ENCODE results near the gene CPA5.
A peak's percentile ranks its signal among the peaks of the same experiment; 100 is the strongest.

The CPA5 gene

GRCh38 chr7:130360518-130360917, 15.9 kb downstream of the CPA5 start:
- H3K9me3 Mint-ChIP-seq = peaks cover 9 to 18% of the 10 kb centered on the region in 2 donors
- no peaks in the 10 kb centered on the region for H3K27me3 Mint-ChIP-seq
- H3K4me1 Mint-ChIP-seq = no peaks in the 10 kb centered on the region
- H3K4me3 Mint-ChIP-seq = no peak overlapping the region
- DNase-seq (no peak), ATAC-seq (replicated peaks) (no peak)
- H3K36me3 Mint-ChIP-seq = no peaks in the 10 kb centered on the region
- no peak overlapping the region for H3K27ac Mint-ChIP-seq

- no peaks in the 10 kb centered on the region for H3K4me1 Mint-ChIP-seq
- ATAC-seq (replicated peaks) = no peak
Observed at GRCh38 chr7:130361681-130362080, 17.1 kb downstream of the CPA5 start.

GRCh38 chr7:130362251-130362816, 17.7 kb downstream of the CPA5 start:
- no peak overlapping the region for H3K27ac Mint-ChIP-seq
- ATAC-seq (replicated peaks) (no peak), DNase-seq (no peak)

More at GRCh38 chr7:130361681-130362080, 17.1 kb downstream of the CPA5 start:
- no peak overlapping the region for H3K4me3 Mint-ChIP-seq
- H3K27me3 Mint-ChIP-seq = no peaks in the 10 kb centered on the region
- no peaks in the 10 kb centered on the region for H3K36me3 Mint-ChIP-seq
- H3K9me3 Mint-ChIP-seq = peaks cover 9 to 18% of the 10 kb centered on the region in 2 donors
- no peak overlapping the region for H3K27ac Mint-ChIP-seq
- no peak for DNase-seq

GRCh38 chr7:130363026-130363847, 18.6 kb downstream of the CPA5 start:
- Mint-ChIP-seq H3K27me3 (no peaks in the 10 kb centered on the region), H3K9me3 (peaks cover 8 to 18% of the 10 kb centered on the region in 2 donors), H3K4me1 (no peaks in the 10 kb centered on the region), H3K36me3 (no peaks in the 10 kb centered on the region), H3K4me3 (no peak overlapping the region), H3K27ac (no peak overlapping the region)
- DNase-seq (no peak), ATAC-seq (replicated peaks) (peak; percentile 27 to 38)

More at GRCh38 chr7:130362251-130362816, 17.7 kb downstream of the CPA5 start:
- no peaks in the 10 kb centered on the region for H3K27me3 Mint-ChIP-seq
- H3K4me1 Mint-ChIP-seq = no peaks in the 10 kb centered on the region
- peaks cover 9 to 18% of the 10 kb centered on the region in 2 donors for H3K9me3 Mint-ChIP-seq
- no peak overlapping the region for H3K4me3 Mint-ChIP-seq
- no peaks in the 10 kb centered on the region for H3K36me3 Mint-ChIP-seq

- Mint-ChIP-seq H3K4me3 (no peak overlapping the region), H3K36me3 (no peaks in the 10 kb centered on the region), H3K4me1 (no peaks in the 10 kb centered on the region), H3K27ac (no peak overlapping the region), H3K9me3 (peaks cover 4 to 7% of the 10 kb centered on the region in 2 donors), H3K27me3 (no peaks in the 10 kb centered on the region)
- DNase-seq = no peak
- ATAC-seq (replicated peaks) = no peak
Observed at GRCh38 chr7:130364451-130364850, 19.8 kb downstream of the CPA5 start.

- H3K4me1 Mint-ChIP-seq = no peaks in the 10 kb centered on the region
- H3K27ac Mint-ChIP-seq = no peak overlapping the region
- no peaks in the 10 kb centered on the region for H3K27me3 Mint-ChIP-seq
- ATAC-seq (replicated peaks) = no peak
- DNase-seq = no peak
- H3K36me3 Mint-ChIP-seq = no peaks in the 10 kb centered on the region
- H3K9me3 Mint-ChIP-seq = peaks cover 4% of the 10 kb centered on the region in 2 donors
- H3K4me3 Mint-ChIP-seq = no peak overlapping the region
Observed at GRCh38 chr7:130365088-130365487, 20.5 kb downstream of the CPA5 start.

- Mint-ChIP-seq H3K27ac (no peak overlapping the region), H3K27me3 (no peaks in the 10 kb centered on the region), H3K36me3 (no peaks in the 10 kb centered on the region), H3K4me1 (no peaks in the 10 kb centered on the region), H3K9me3 (peaks cover 0 to under 1% of the 10 kb centered on the region in 2 donors), H3K4me3 (no peak overlapping the region)
- ATAC-seq (replicated peaks) (peak; percentile 18 to 21), DNase-seq (no peak)
Observed at GRCh38 chr7:130365511-130366441, 21.2 kb downstream of the CPA5 start.

GRCh38 chr7:130366564-130366963, 21.9 kb downstream of the CPA5 start:
- no peak overlapping the region for H3K4me3 Mint-ChIP-seq
- DNase-seq (no peak), ATAC-seq (replicated peaks) (no peak)
- no peak overlapping the region for H3K27ac Mint-ChIP-seq
- H3K36me3 Mint-ChIP-seq = no peaks in the 10 kb centered on the region
- no peaks in the 10 kb centered on the region for H3K9me3 Mint-ChIP-seq
- no peaks in the 10 kb centered on the region for H3K27me3 Mint-ChIP-seq
- H3K4me1 Mint-ChIP-seq = no peaks in the 10 kb centered on the region

GRCh38 chr7:130367088-130367755, 22.6 kb downstream of the CPA5 start:
- H3K27me3 Mint-ChIP-seq = no peaks in the 10 kb centered on the region
- no peaks in the 10 kb centered on the region for H3K9me3 Mint-ChIP-seq
- H3K27ac Mint-ChIP-seq = no peak overlapping the region
- no peaks in the 10 kb centered on the region for H3K4me1 Mint-ChIP-seq
- DNase-seq = no peak
- H3K36me3 Mint-ChIP-seq = no peaks in the 10 kb centered on the region
- H3K4me3 Mint-ChIP-seq = no peak overlapping the region
- no peak for ATAC-seq (replicated peaks)

GRCh38 chr7:130367836-130368746, 23.5 kb downstream of the CPA5 start:
- H3K4me1 Mint-ChIP-seq = no peaks in the 10 kb centered on the region
- DNase-seq (no peak), ATAC-seq (replicated peaks) (no peak)
- no peak overlapping the region for H3K4me3 Mint-ChIP-seq
- H3K27me3 Mint-ChIP-seq = no peaks in the 10 kb centered on the region
- no peaks in the 10 kb centered on the region for H3K9me3 Mint-ChIP-seq
- no peak overlapping the region for H3K27ac Mint-ChIP-seq
- no peaks in the 10 kb centered on the region for H3K36me3 Mint-ChIP-seq

- ATAC-seq (replicated peaks) (no peak), DNase-seq (no peak)
- no peak overlapping the region for H3K27ac Mint-ChIP-seq
- H3K9me3 Mint-ChIP-seq = no peaks in the 10 kb centered on the region
- no peaks in the 10 kb centered on the region for H3K4me1 Mint-ChIP-seq
- no peaks in the 10 kb centered on the region for H3K36me3 Mint-ChIP-seq
- no peaks in the 10 kb centered on the region for H3K27me3 Mint-ChIP-seq
- no peak overlapping the region for H3K4me3 Mint-ChIP-seq
Observed at GRCh38 chr7:130369110-130369711, 24.6 kb downstream of the CPA5 start.

- Mint-ChIP-seq H3K36me3 (no peaks in the 10 kb centered on the region), H3K27ac (no peak overlapping the region), H3K4me1 (no peaks in the 10 kb centered on the region), H3K4me3 (no peak overlapping the region), H3K27me3 (no peaks in the 10 kb centered on the region), H3K9me3 (peaks cover under 1 to 1% of the 10 kb centered on the region in 2 donors)
- no peak for ATAC-seq (replicated peaks)
- DNase-seq = no peak
Observed at GRCh38 chr7:130369831-130370550, 25.4 kb downstream of the CPA5 start.

All from stimulated activated naive B cell treated with anti-CD40 and anti-IgM and Interleukin-4, amounts not matched to agents 10 μg/mL and 1 μg/mL and 100 μg/mL, for 72 hours (primary cell).